Left renal pelvis (tissue), 4 donors: Measurements from ENCODE around the gene CNTNAP2. TPM values are rescaled to one million over a fixed set of nuclear protein-coding genes. Genes with fewer than 3 reads are reported as not detected.
"Not testable (repeated sequence)": the region's sequence is repeated elsewhere in the genome, so short reads cannot be mapped to it uniquely, and the experiment has no call there.

ENCODE experiments used
- DNase-seq, 4 donors: peaks; one replicate each; pipeline ENCODE4 v3.0.0-alpha.2; 2013; ENCODE audit warnings: low read depth in 4 of 4, low spot score in 3 of 4
- polyA plus RNA-seq, 4 donors: library from polyadenylated mRNA; unstranded; fragments of 120-200 nt; gene quantifications; one replicate each; pipeline ENCODE4 v1.2.1, GENCODE V29; 2013; ENCODE audit not compliant: insufficient read length in 4 of 4

The CNTNAP2 gene
- polyA plus RNA-seq, 4 donors = 23.5 to 71.0 (median 29.4) TPM

- DNase-seq = no peak
Observed at GRCh38 chr7:147068842-147069241, 952.2 kb downstream of the CNTNAP2 start.

GRCh38 chr7:147069771-147070170 lies 953.2 kb downstream of the CNTNAP2 start:
- DNase-seq = no peak

- no peak for DNase-seq
Observed at GRCh38 chr7:147070886-147071285, 954.3 kb downstream of the CNTNAP2 start.

GRCh38 chr7:147071536-147071935 lies 954.9 kb downstream of the CNTNAP2 start:
- no peak for DNase-seq

GRCh38 chr7:147078312-147078711 lies 961.7 kb downstream of the CNTNAP2 start:
- no peak for DNase-seq

- no peak for DNase-seq
Observed at GRCh38 chr7:147079083-147079482, 962.5 kb downstream of the CNTNAP2 start.

GRCh38 chr7:147079921-147080420 lies 963.4 kb downstream of the CNTNAP2 start:
- DNase-seq = no peak

GRCh38 chr7:147081117-147081516 lies 964.5 kb downstream of the CNTNAP2 start:
- no peak for DNase-seq

- DNase-seq = no peak
Observed at GRCh38 chr7:147089051-147089461, 972.5 kb downstream of the CNTNAP2 start.

- DNase-seq = no peak
Observed at GRCh38 chr7:147089608-147090007, 973.0 kb downstream of the CNTNAP2 start.

GRCh38 chr7:147096629-147097028 lies 980.0 kb downstream of the CNTNAP2 start:
- no peak for DNase-seq

- DNase-seq = no peak
Observed at GRCh38 chr7:147103224-147103623, 986.6 kb downstream of the CNTNAP2 start.

- no peak for DNase-seq
Observed at GRCh38 chr7:147106746-147107145, 990.1 kb downstream of the CNTNAP2 start.

- DNase-seq = not testable (repeated sequence)
Observed at GRCh38 chr7:147114525-147114924, 997.9 kb downstream of the CNTNAP2 start.

- peak in 1 of 4 donors; percentile 6 for DNase-seq
Observed at GRCh38 chr7:147136352-147136751, 1019.8 kb downstream of the CNTNAP2 start.

GRCh38 chr7:147145194-147145593 lies 1028.6 kb downstream of the CNTNAP2 start:
- DNase-seq = no peak

GRCh38 chr7:147146169-147146568 lies 1029.6 kb downstream of the CNTNAP2 start:
- no peak for DNase-seq

- DNase-seq = no peak
Observed at GRCh38 chr7:147151661-147152060, 1035.1 kb downstream of the CNTNAP2 start.

- no peak for DNase-seq
Observed at GRCh38 chr7:147153571-147153970, 1037.0 kb downstream of the CNTNAP2 start.

- no peak for DNase-seq
Observed at GRCh38 chr7:147161405-147161804, 1044.8 kb downstream of the CNTNAP2 start.

GRCh38 chr7:147170341-147171012 lies 1053.9 kb downstream of the CNTNAP2 start:
- DNase-seq = no peak

GRCh38 chr7:147171013-147171391 lies 1054.4 kb downstream of the CNTNAP2 start:
- DNase-seq = no peak

- no peak for DNase-seq
Observed at GRCh38 chr7:147173883-147174282, 1057.3 kb downstream of the CNTNAP2 start.
